GM18870 (cell line): Measurements from ENCODE around the gene TNP2.

Source experiments
- ATAC-seq: cut with Tn5 transposase; IDR thresholded peaks from one replicate; pipeline ENCODE4 v1.9.1; 2021; ENCODE audit warnings: moderate library complexity; ENCODE audit not compliant: unreplicated experiment

TNP2 gene

GRCh38 chr16:11240636-11241473 is 28.3 kb downstream of the TNP2 start:
- ATAC-seq: no peak

- no peak for ATAC-seq
These were observed 29.2 kb downstream of the TNP2 start for GRCh38 chr16:11239644-11240632.

DNA sequence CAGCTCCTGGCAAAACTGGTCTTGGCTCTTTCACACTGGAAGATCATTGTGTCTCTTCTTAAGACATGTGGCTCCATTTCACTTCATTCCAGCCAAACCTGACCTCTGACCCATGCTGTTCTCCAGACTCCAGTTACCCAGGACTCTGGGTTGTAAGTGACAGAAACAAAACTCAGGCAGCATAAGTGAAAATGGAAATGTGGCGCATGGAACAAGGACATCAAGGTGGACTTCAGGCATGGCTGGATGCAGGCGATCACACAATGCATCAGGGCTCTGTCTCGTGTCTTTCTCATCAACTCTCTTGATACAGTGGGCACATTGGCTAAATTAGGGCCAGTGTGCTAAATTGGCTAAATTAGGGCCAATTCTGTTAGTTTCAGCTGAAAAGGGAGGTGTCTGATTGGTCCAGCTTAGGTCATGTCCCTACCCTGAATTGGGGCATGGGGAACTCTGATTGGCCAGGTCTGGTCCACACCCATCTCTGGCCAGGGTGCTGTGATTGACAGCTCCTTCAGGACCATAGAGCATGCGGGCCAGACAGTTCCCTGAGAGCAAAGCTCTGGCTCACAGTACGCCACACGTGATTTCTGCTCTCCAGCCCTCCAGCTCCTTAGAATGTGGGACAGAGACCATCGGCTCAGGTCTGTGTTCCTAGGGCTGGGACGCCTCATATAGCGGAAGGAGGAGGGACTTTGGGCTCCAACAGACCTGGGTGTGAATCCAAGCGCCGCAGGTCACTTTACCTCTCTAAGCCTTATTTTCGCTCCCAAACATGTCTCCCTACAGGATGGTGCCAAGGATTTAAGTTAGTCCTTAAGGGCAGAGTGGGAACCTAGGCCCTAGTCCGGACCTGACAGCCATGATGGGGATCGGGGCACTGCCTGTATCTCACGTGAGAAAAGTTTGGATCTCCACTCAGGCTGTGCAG is 30.6 kb downstream of the TNP2 start:
- no peak for ATAC-seq

DNA sequence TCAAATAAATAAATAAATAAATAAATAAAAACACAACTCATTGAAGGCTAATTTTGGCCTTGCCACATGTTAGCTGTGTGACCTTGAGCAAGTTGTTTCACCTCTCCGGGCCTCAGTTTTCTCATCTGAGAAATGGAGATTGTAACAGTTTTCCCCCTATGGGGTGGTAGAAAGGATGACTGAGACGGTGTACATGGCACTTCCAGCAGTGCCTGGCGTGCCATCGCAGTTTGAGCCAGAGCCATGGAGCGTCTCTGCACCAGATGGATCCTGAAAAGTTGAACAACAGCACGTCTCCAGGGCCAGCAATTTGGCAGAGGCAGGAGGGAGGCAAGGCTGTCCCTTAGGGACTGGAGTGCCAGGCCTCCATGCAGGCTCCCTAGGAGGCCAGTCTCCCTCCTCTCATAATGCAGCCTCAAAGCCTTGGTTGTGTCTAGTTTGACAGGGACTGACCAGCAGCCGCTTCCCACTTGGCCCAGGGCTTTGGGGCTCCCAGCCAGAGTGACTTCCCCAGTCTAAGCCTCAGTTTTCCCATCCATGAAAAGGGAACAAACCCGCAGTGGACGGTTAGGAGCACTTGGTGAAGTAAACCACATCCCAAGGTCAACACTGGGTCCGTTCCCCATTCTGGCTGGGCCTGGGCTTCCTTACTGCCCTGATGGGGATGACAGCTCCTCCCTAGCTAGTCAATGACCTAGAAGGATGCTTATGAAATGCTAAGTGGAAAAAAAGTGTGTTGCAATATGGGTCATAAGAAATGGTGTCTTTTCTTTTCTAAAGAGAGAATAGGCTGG is 32.5 kb downstream of the TNP2 start:
- ATAC-seq: no peak

DNA sequence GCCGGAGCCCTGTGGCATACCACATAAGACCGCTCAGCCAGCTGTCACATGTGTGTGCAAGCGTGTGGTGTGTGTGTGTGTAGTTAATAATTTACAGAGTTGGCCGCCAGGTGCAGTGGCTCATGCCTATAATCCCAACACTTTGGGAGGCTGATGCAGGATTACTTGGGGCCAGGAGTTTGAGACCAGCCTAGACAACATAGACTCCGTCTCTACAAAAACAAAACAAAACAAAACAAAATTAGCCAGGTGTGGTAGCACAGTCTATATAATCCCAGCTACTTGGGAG is 33.5 kb downstream of the TNP2 start:
- ATAC-seq: no peak

DNA sequence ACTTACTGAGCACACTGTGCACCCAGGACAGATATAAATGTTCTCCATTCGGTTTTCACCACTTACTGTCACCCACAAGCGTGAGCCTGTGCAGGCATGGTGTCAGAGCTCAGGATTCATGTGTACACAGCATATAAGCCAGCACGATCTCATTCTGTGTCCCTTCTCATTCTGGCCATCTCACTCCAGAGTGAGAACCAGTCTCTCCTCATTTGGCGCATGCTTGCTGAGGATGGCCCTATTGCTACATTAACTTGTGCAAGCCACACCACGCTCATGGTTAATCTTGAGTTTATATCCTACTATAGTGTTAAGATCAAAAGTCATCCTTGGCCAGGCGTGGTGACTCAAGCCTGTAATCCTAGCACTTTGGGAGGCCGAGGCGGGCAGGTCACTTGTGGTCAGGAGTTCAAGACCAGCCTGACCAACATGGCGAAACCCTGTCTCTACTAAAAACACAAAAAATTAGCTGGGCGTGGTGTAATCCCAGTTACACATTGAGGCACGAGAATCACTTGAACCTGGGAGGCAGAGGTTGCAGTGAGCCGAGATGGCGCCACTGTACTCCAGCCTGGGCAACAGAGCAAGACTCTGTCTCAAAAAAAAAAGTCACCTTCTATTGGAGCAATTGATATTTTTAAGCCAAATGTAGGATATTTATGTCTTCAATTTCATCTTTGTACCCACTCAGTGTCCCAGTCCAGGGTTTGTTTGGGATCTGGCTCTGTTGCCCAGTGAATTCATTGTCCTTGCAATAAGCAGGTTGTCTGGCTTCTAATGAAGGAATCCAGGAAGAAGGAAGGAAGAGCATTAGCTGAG is 34.0 kb downstream of the TNP2 start:
- no peak for ATAC-seq

DNA sequence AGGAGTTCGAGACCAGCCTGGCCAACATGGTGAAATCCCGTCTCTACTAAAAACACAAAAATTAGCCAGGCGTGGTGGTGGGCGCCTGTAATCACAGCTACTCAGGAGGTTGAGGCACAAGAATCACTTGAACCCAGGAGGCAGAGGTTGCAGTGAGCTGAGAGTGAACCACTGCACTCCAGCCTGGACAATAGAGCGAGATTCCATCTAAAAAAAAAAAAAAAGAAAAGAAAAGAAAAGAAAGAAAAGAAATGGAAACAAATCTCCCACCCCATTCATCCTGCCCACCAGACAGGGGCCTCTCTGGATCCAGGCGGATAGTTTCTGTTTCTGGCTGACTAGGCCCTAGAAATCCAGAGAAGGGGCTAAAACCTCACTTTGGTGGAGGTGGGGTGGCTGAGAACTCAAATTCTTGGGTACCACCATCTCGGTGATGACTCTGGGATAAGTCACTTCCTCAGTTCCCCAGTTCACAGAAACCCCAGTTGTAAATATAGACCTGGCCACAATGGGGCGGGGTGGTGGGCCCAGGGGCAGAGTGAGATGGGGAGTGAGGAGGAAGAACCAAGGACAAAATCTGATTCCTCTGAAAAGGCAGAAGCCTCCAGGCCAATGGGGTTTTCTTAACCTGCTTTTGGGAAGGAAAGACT is 35.3 kb downstream of the TNP2 start:
- ATAC-seq: no peak

DNA sequence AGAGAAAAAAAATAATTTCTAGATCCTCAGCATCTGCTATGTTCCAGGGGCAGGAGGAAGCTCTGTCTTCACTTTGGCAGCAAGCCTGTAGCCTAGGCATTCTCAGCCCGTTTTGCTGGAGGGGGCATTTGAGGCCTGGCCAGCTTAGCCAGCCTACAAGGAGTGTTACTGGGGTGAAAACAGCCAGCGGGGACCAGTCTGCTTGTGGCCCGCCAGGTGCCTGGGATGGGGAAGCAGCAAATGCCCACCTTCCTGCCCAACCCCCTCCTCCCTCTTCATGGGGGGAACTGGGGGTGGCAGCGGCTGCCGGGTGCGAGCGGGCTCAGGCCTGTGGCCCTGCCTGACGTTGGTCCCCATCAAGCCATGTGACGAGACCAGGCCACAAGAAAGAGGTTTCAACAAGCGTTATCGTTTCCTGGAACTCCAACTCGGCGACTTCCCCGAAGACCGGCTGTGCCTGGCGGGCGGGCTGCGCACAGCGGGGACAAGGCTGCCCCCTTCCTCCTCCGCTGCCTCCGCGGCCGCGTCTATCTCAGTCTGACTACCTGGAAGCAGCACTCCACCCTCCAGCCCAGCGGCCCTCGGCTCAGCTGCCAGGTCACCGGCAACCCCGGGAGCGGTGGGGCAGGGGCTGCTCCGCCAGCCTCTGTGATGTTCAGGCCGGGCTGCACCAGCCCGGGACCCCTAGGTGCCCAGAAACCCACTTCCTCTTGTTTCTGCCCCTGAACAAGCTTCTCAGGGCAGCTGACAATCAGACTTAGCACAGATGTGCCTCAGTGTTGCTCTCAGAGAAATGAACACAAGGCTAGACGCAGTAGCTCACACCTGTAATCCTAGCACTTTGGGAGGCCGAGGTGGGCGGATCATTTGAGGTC is 36.0 kb downstream of the TNP2 start:
- peak; percentile 57 for ATAC-seq

- ATAC-seq: no peak
These were observed 36.7 kb downstream of the TNP2 start for GRCh38 chr16:11232302-11232851.

- ATAC-seq: no peak
These were observed 37.7 kb downstream of the TNP2 start for GRCh38 chr16:11231367-11231970.

DNA sequence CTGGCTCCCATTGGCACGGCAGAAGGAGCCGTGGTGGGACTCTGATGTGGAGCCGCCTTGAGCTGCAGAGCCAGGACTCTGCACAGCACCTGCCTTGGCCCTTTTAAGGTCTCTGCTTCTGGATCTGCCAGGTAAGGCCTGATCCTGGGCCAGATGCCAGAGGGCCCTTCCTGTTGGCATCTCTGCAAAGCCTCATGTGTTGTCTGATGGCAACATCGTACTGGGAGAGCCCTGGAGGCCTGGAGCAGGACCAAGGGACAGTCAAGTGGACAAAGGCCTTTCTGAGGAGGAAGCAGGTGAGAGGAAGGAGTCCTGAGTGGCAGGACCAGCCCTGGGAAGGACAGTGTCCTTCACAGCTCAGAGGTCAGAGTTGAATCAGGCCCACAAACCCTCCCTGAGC is 39.2 kb downstream of the TNP2 start:
- ATAC-seq: no peak

GRCh38 chr16:11229432-11229831 is 39.7 kb downstream of the TNP2 start:
- ATAC-seq: no peak

DNA sequence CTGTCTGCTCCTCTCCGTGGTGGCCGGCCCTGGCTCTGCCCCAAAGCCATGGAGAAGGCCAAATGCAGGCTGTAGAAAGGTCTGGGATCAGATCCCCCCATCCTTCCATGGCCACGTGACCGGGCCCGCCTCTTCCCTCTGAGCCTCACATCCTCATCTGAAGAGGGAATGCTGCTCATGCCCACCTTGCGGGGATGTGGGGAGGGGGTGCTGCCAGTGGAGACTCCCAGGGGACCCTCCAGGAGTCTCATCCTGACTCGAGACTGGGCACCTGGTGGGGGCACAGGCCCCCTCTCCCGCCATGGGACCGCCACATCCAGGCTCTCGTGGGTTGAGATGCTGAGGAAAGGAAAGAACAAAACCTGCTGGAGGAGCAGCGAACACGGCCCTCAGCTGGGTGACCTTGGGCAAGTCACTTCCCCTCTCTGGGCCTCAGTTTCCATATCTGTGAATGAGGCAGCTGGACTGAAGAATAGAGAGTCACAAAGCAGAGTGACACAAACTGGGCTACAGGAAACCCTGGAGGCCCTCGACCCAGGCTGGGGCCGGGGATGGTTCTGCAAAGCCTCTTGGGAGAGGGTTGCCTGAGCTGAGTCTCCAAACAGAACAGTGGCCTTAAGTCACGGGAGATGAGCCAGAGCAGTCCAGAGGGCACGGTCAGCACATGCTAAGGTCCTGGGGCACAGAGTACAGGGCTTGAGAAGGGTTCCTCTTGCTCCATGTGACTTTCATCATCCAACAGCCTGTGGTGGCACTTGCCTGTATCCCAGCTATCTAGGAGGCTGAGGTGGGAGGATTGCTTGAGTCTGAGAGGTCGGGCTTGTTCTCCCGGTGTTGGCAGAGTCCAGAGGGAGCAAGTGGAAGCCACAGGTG is 43.2 kb downstream of the TNP2 start:
- ATAC-seq: no peak

DNA sequence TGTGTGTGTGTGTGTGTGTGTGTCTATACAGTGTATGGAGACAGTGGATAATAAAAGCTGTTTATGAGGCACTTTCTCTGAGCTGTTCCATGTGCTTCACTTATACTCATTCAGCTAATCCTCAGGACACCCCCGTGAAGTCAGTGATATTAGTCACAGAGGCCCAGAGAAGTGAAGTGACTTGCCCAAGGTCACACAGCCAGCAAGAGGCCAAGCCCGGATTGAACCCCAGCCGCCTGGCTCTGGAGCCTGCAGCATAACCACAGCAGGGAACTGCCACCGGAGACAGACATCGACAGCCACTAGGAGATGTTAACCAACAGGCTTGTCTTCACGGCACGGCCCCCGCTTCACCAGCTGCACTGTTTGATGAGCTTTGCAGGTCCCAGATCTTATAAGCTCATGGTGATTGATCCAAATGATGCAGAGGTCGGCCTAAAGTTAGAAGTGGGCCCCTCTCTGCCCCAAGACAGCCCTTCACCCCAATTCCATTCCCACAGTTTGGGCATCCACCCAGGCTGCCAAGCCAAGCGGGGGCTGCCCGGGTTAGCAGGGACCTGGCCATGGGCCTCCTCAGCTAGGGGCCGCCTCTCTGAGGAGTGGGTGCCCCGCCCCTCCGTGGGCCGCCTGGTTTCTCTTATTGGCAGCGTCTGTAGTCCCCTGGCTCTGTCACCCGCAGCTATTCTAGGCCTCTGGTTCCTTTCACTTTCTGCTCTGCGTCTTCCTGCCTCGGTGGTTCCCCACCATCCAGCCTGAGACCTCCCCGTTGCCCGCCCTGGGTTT is 44.0 kb downstream of the TNP2 start:
- ATAC-seq: peak; percentile 81

DNA sequence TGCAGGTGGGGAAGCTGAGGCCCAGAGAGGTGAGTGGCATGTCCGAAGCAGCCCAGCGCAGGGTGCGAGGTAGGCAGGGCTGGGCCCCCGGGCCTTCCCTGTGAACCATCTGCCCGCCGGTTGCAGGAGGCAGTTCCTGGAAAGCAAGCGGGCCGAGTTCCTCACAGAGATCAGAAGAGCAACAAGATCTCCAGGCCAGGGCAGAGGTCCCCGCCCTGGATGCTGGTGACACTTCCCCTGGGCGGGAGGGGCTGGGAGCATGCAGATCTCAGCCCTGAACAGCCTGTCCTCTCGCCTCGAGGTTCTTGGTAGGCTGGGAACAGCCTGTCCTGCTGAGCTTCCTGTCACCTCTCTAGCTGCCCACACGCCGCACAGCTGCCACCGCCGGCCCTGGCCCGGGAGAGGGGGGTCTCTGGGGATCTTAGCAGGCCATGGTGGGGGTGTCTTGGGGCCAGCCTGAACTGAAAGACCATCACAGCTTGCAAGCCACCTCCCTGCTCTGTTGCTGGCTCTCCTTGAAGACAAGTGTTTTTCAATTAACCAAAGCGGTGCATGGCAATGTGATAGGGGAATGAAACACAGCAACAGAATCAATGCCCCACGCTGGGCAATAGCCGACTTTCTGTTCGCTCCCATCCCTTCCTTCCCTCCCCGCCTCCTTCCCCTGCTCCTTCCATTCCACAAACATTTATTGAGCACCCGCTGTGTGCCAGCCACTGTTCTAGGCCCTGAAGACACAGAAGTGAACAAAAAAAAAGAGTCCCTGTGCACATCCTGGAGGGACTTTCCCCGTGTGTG is 44.8 kb downstream of the TNP2 start:
- ATAC-seq: no peak
